SU-DHL-6 (cell line): ENCODE results near the gene C18orf54.

Experiments
- H2AFZ ChIP-seq: fragments of 200-600 bp; sonication (generic); 2 replicates; pipeline ENCODE4 v1.6.1; 2014; ENCODE audit warnings: low read depth, mild to moderate bottlenecking, moderate library complexity, mixed read lengths, antibody characterized with exemption, low read length; ENCODE audit not compliant: severe bottlenecking
- H3F3A ChIP-seq: fragments of 200-600 bp; shearing (Covaris generic); 2 replicates; pipeline ENCODE4 v1.6.0; 2016; ENCODE audit warnings: antibody characterized with exemption, mild to moderate bottlenecking; ENCODE audit not compliant: insufficient read depth
- H3K27ac ChIP-seq: fragments of 200-600 bp; sonication (generic); 2 replicates; pipeline ENCODE4 v1.5.1; 2016; ENCODE audit warnings: low read depth, mild to moderate bottlenecking, low read length, moderate library complexity, mixed read lengths
- H3K27me3 ChIP-seq: fragments of 200-600 bp; sonication (generic), shearing (Covaris generic); 2 replicates; pipeline ENCODE4 v1.6.0; 2014; ENCODE audit warnings: mild to moderate bottlenecking, low read length
- H3K36me3 ChIP-seq: fragments of 200-600 bp; sonication (generic); 2 replicates; pipeline ENCODE4 v1.6.1; 2014; ENCODE audit warnings: mild to moderate bottlenecking, low read length, mixed read lengths
- H3K4me2 ChIP-seq: fragments of 300-600, 200-600 bp; shearing (Covaris generic), sonication (generic); 2 replicates; pipeline ENCODE4 v1.6.0; 2014; ENCODE audit warnings: low read length, low read depth, mild to moderate bottlenecking; ENCODE audit not compliant: poor library complexity, severe bottlenecking
- H3K4me3 ChIP-seq: fragments of 200-600 bp; sonication (generic); 2 replicates; pipeline ENCODE4 v1.5.1; 2014; ENCODE audit warnings: antibody characterized with exemption, low read length, mild to moderate bottlenecking, mixed read lengths; ENCODE audit not compliant: insufficient read depth, poor library complexity, severe bottlenecking
- H3K79me2 ChIP-seq: fragments of 200-600 bp; sonication (generic); 2 replicates; pipeline ENCODE4 v1.6.1; 2014; ENCODE audit warnings: mild to moderate bottlenecking, low read length, moderate library complexity; ENCODE audit not compliant: insufficient read depth
- H3K9ac ChIP-seq: fragments of 200-600 bp; sonication (generic); 2 replicates; pipeline ENCODE4 v1.7.0; 2014; ENCODE audit warnings: mild to moderate bottlenecking, low read length
- H3K9me2 ChIP-seq: fragments of 200-600 bp; sonication (generic); replicated peaks from 2 replicates; pipeline ENCODE4 v1.6.1; 2014; ENCODE audit warnings: low read length; ENCODE audit not compliant: insufficient read depth
- H3K9me3 ChIP-seq: fragments of 200-600 bp; sonication (generic); 2 replicates; pipeline ENCODE4 v1.6.1; 2014; ENCODE audit warnings: low read length, mixed read lengths; ENCODE audit not compliant: insufficient read depth
- H4K20me1 ChIP-seq: fragments of 200-600 bp; sonication (generic); 2 replicates; pipeline ENCODE4 v1.6.1; 2014; ENCODE audit warnings: low read depth, mild to moderate bottlenecking, antibody characterized with exemption, low read length, moderate library complexity, mixed read lengths
- EZH2phosphoT487 ChIP-seq: fragments of 200-600 bp; sonication (generic), shearing (Covaris generic); conservative IDR thresholded peaks from 2 replicates; pipeline ENCODE4 v1.6.1; 2018; ENCODE audit warnings: mild to moderate bottlenecking, antibody characterized with exemption, low read length, moderate library complexity, mixed read lengths
- TF ChIP-seq, protein P1 (sequence below): fragments of 200-600 bp; sonication (generic); IDR thresholded peaks from one replicate; pipeline ENCODE4 v1.5.1; 2017; ENCODE audit warnings: antibody characterized with exemption, mild to moderate bottlenecking, low read length, moderate library complexity; ENCODE audit not compliant: insufficient read depth, poor library complexity, severe bottlenecking

The C18orf54 gene

GRCh38 chr18:54330768-54331548 lies 26.7 kb upstream of the C18orf54 start:
- Histone ChIP-seq H3F3A (no peaks in the 10 kb centered on the region), H3K9ac (no peak overlapping the region), H3K79me2 (no peaks in the 10 kb centered on the region), H2AFZ (no peak overlapping the region), H3K9me2 (no peaks in the 10 kb centered on the region), H3K27me3 (no peaks in the 10 kb centered on the region), H3K9me3 (no peaks in the 10 kb centered on the region), H4K20me1 (no peaks in the 10 kb centered on the region), H3K4me3 (no peak overlapping the region), H3K27ac (no peak overlapping the region), H3K4me2 (no peak overlapping the region), H3K36me3 (no peaks in the 10 kb centered on the region)
- no peak for TF ChIP-seq EZH2phosphoT487
- TF ChIP-seq, protein P1, sequence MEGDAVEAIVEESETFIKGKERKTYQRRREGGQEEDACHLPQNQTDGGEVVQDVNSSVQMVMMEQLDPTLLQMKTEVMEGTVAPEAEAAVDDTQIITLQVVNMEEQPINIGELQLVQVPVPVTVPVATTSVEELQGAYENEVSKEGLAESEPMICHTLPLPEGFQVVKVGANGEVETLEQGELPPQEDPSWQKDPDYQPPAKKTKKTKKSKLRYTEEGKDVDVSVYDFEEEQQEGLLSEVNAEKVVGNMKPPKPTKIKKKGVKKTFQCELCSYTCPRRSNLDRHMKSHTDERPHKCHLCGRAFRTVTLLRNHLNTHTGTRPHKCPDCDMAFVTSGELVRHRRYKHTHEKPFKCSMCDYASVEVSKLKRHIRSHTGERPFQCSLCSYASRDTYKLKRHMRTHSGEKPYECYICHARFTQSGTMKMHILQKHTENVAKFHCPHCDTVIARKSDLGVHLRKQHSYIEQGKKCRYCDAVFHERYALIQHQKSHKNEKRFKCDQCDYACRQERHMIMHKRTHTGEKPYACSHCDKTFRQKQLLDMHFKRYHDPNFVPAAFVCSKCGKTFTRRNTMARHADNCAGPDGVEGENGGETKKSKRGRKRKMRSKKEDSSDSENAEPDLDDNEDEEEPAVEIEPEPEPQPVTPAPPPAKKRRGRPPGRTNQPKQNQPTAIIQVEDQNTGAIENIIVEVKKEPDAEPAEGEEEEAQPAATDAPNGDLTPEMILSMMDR: peak; percentile 51

GRCh38 chr18:54335638-54336173 lies 22.0 kb upstream of the C18orf54 start:
- Histone ChIP-seq H3F3A (no peaks in the 10 kb centered on the region), H3K27ac (no peak overlapping the region), H2AFZ (no peak overlapping the region), H4K20me1 (no peaks in the 10 kb centered on the region), H3K9me2 (no peaks in the 10 kb centered on the region), H3K4me2 (no peak overlapping the region), H3K4me3 (no peak overlapping the region), H3K36me3 (no peaks in the 10 kb centered on the region; the same call in 1 of the 2 replicates), H3K9me3 (no peaks in the 10 kb centered on the region), H3K79me2 (no peaks in the 10 kb centered on the region), H3K9ac (no peak overlapping the region), H3K27me3 (no peaks in the 10 kb centered on the region)
- TF ChIP-seq, protein P1: no peak
- TF ChIP-seq EZH2phosphoT487: no peak

DNA sequence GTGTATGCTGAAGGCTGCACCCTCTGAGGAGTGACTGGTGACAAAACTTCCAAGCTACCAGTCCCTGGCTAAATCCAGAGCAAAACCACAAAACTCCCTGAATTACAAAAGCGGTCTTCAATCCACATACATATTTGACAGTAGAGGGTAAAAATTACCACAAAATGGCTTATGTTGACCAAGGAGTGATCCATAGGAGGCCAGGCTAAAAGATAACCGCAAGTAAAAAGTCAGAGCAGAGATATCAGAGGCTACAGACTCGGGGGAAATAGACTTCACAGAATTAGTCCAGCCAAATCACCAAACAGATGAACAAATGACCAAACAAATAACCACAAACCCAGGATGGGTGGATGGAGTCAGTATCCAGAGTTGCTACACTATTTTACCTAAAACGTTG lies 19.5 kb upstream of the C18orf54 start:
- TF ChIP-seq EZH2phosphoT487: no peak
- TF ChIP-seq, protein P1: no peak
- Histone ChIP-seq H3K27ac (no peak overlapping the region), H3K9me2 (no peaks in the 10 kb centered on the region), H2AFZ (no peak overlapping the region), H3K4me3 (no peak overlapping the region), H4K20me1 (no peaks in the 10 kb centered on the region), H3K79me2 (no peaks in the 10 kb centered on the region), H3K9ac (no peak overlapping the region), H3F3A (no peaks in the 10 kb centered on the region), H3K27me3 (no peaks in the 10 kb centered on the region), H3K9me3 (0 out of 2 replicates have a peak, but pooled peaks cover 3% of the 10 kb centered on the region), H3K36me3 (no peaks in the 10 kb centered on the region; the same call in 1 of the 2 replicates), H3K4me2 (no peak overlapping the region)
